Measurements from ENCODE around the gene CYTL1. TPM values are rescaled to one million over a fixed set of nuclear protein-coding genes. Genes with fewer than 3 reads are reported as not detected.

Gene CYTL1
- total and polyA plus RNA-seq, 4 donors, result 0.32 to 3.0 (median 1.6) TPM

DNA sequence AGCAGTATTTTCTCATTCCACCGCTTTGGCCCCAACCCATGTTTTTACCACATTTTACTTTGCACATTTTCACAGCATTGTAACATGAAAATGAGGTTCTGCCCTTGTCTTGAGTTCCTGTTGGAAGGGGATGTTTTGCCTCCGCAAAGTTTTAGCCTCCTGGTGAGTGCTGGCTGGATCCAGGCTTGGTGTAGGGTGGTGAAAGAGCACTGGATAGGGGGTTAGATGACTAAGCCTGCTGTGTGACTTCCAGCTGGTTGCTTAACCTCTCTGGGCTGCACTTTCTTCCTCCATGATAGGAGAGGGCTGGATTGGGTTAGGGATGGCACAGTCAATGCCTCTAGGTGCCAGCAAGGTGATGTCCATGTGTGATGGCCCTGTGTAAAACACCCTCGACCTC is 28.9 kb downstream of the CYTL1 start:
- no peak overlapping the region for H3K27ac ChIP-seq (ENCODE audit: low read depth in 1 of 2, low read length in 1 of 2)
- no peak overlapping the region for H3K9ac ChIP-seq (ENCODE audit: insufficient read depth in 1 of 2, low read length in 2 of 2)
- H3K9me3 ChIP-seq (ENCODE audit: control insufficient read depth in 4 of 4, insufficient read depth in 3 of 4, low read length in 3 of 4), result no peaks in the 10 kb centered on the region
- no peak for ATAC-seq (ENCODE audit: insufficient read depth, low FRiP score)
- H3K4me1 ChIP-seq (ENCODE audit: control insufficient read depth in 5 of 5, insufficient read depth in 5 of 5, low read length in 5 of 5), result peaks cover 0 to 2% (median 0%) of the 10 kb centered on the region in 5 donors
- H3K27me3 ChIP-seq (ENCODE audit: control insufficient read depth in 3 of 3, insufficient read depth in 3 of 3, low read length in 2 of 3), result peaks cover 0 to 7% (median 0%) of the 10 kb centered on the region in 3 donors
- no peaks in the 10 kb centered on the region for H3K36me3 ChIP-seq (ENCODE audit: control insufficient read depth in 4 of 4, insufficient read depth in 4 of 4, low read length in 4 of 4)
- DNase-seq, result no peak
- TF ChIP-seq, protein P1, sequence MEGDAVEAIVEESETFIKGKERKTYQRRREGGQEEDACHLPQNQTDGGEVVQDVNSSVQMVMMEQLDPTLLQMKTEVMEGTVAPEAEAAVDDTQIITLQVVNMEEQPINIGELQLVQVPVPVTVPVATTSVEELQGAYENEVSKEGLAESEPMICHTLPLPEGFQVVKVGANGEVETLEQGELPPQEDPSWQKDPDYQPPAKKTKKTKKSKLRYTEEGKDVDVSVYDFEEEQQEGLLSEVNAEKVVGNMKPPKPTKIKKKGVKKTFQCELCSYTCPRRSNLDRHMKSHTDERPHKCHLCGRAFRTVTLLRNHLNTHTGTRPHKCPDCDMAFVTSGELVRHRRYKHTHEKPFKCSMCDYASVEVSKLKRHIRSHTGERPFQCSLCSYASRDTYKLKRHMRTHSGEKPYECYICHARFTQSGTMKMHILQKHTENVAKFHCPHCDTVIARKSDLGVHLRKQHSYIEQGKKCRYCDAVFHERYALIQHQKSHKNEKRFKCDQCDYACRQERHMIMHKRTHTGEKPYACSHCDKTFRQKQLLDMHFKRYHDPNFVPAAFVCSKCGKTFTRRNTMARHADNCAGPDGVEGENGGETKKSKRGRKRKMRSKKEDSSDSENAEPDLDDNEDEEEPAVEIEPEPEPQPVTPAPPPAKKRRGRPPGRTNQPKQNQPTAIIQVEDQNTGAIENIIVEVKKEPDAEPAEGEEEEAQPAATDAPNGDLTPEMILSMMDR (IDR thresholded peaks at IDR 0.05; ENCODE audit: control extremely low read depth, extremely low read depth), result no peak
- no peak overlapping the region for H3K4me3 ChIP-seq
- WGBS, 2 donors, result 89 to 90% methylated on average over 3 of the region's 3 CpGs

DNA sequence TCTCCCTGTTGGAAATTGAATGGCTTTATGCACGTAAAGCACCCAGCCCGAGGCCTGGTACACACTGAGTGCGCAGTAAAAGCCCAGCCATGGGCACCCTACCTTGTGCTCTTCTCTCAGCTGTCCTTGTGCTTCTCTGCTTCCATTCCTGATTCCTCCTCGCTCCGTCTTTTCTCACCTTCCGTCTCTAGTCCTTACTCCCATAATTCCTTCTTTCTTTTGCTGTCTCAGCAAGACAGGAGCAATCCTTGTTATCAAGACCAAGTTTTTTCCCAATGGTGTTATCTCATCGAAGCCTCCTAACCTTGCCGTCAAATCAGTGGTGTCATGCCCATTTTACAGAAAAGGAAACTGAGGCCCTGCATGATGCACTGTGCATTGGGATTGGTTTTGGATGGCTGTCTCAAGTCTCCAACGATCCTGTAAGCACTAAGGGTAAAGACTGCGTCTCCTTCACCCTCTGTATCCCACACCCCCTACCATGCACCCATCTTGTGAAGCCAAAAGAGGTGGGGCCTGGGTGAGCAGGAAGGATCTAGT is 30.1 kb downstream of the CYTL1 start:
- Histone ChIP-seq H3K9ac (ENCODE audit: insufficient read depth in 1 of 2, low read length in 2 of 2) (no peak overlapping the region), H3K27me3 (ENCODE audit: control insufficient read depth in 3 of 3, insufficient read depth in 3 of 3, low read length in 2 of 3) (no peaks in the 10 kb centered on the region), H3K9me3 (ENCODE audit: control insufficient read depth in 4 of 4, insufficient read depth in 3 of 4, low read length in 3 of 4) (no peaks in the 10 kb centered on the region), H3K36me3 (ENCODE audit: control insufficient read depth in 4 of 4, insufficient read depth in 4 of 4, low read length in 4 of 4) (no peaks in the 10 kb centered on the region), H3K4me1 (ENCODE audit: control insufficient read depth in 5 of 5, insufficient read depth in 5 of 5, low read length in 5 of 5) (no peaks in the 10 kb centered on the region), H3K27ac (ENCODE audit: low read depth in 1 of 2, low read length in 1 of 2) (no peak overlapping the region), H3K4me3 (no peak overlapping the region)
- ATAC-seq (ENCODE audit: insufficient read depth, low FRiP score), result no peak
- 91 to 96% methylated on average over 10 of the region's 10 CpGs for WGBS, 2 donors
- TF ChIP-seq, protein P1 (IDR thresholded peaks at IDR 0.05; ENCODE audit: control extremely low read depth, extremely low read depth), result no peak
- DNase-seq, result no peak

DNA sequence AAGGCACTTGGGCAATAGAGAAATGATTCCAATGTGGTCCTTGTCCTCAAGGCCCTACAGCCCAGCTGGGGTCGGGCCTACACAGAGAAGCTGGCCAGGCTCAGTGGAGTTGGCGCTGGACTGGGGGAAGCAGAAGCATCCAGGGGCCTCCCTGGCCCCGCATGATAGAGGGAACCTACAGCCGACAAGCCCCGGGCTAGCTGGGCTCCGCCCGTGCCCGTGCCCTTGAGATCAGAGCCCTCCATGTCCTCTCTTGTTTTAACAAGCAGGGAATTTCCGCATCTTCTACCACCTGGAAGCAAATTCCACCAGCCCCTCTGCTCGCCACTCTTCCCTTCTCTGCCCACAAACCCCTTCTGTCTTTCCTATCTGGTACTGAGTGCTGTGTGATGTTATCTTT is 31.6 kb downstream of the CYTL1 start:
- no peak overlapping the region for H3K9ac ChIP-seq (ENCODE audit: insufficient read depth in 1 of 2, low read length in 2 of 2)
- no peaks in the 10 kb centered on the region for H3K4me1 ChIP-seq (ENCODE audit: control insufficient read depth in 5 of 5, insufficient read depth in 5 of 5, low read length in 5 of 5)
- no peaks in the 10 kb centered on the region for H3K36me3 ChIP-seq (ENCODE audit: control insufficient read depth in 4 of 4, insufficient read depth in 4 of 4, low read length in 4 of 4)
- 82 to 84% methylated on average over 10 of the region's 10 CpGs for WGBS, 2 donors
- H3K27ac ChIP-seq (ENCODE audit: low read depth in 1 of 2, low read length in 1 of 2), result no peak overlapping the region
- TF ChIP-seq, protein P1 (IDR thresholded peaks at IDR 0.05; ENCODE audit: control extremely low read depth, extremely low read depth), result no peak
- H3K4me3 ChIP-seq, result no peak overlapping the region
- H3K9me3 ChIP-seq (ENCODE audit: control insufficient read depth in 4 of 4, insufficient read depth in 3 of 4, low read length in 3 of 4), result no peaks in the 10 kb centered on the region
- no peak for ATAC-seq (ENCODE audit: insufficient read depth, low FRiP score)
- no peaks in the 10 kb centered on the region for H3K27me3 ChIP-seq (ENCODE audit: control insufficient read depth in 3 of 3, insufficient read depth in 3 of 3, low read length in 2 of 3)
- no peak for DNase-seq

DNA sequence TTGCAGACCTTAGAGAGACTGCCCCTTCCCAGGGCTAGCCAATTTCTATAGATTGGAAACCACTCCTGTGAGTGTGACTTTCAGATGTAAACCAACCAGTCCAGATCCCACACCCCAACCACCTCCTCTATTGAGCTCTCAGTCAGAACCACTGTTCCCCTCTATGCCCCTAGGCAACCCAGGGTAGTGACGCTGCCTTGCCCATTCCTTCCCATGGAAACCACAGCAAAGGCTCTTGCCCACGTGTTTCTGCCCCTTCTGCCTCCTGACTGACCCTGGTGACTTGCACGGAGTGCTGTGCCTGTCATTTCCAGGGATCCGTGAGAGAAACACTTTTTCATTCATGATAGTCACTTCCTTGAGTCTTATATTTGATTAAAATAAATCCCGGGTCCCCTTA is 32.4 kb downstream of the CYTL1 start:
- DNase-seq (no peak), ATAC-seq (ENCODE audit: insufficient read depth, low FRiP score) (no peak)
- WGBS, 2 donors, result 73 to 77% methylated on average over 5 of the region's 5 CpGs
- Histone ChIP-seq H3K9me3 (ENCODE audit: control insufficient read depth in 4 of 4, insufficient read depth in 3 of 4, low read length in 3 of 4) (no peaks in the 10 kb centered on the region), H3K27ac (ENCODE audit: low read depth in 1 of 2, low read length in 1 of 2) (no peak overlapping the region), H3K4me3 (no peak overlapping the region), H3K36me3 (ENCODE audit: control insufficient read depth in 4 of 4, insufficient read depth in 4 of 4, low read length in 4 of 4) (no peaks in the 10 kb centered on the region), H3K4me1 (ENCODE audit: control insufficient read depth in 5 of 5, insufficient read depth in 5 of 5, low read length in 5 of 5) (no peaks in the 10 kb centered on the region), H3K9ac (ENCODE audit: insufficient read depth in 1 of 2, low read length in 2 of 2) (no peak overlapping the region), H3K27me3 (ENCODE audit: control insufficient read depth in 3 of 3, insufficient read depth in 3 of 3, low read length in 2 of 3) (no peaks in the 10 kb centered on the region)
- TF ChIP-seq, protein P1 (IDR thresholded peaks at IDR 0.05; ENCODE audit: control extremely low read depth, extremely low read depth), result no peak

Measured in lung (tissue), 12 donors.